Hematopoietic multipotent progenitor cell treated with erythropoietin and hydrocortisone succinate and interleukin-3 and kit ligand, for 6 days (in vitro differentiated cells): ENCODE measurements around the gene ADAM19.
"Not testable (repeated sequence)": the region's sequence is repeated elsewhere in the genome, so short reads cannot be mapped to it uniquely, and the experiment has no call there.

Source experiments
- DNase-seq: peaks from one replicate; pipeline ENCODE4 v3.0.0-alpha.2; 2015

Gene ADAM19

GRCh38 chr5:157513182-157513581 lies 62.4 kb downstream of the ADAM19 start:
- DNase-seq, result no peak

- no peak for DNase-seq
Measured at GRCh38 chr5:157511651-157512644, 63.6 kb downstream of the ADAM19 start.

GRCh38 chr5:157510682-157511081 lies 64.9 kb downstream of the ADAM19 start:
- no peak for DNase-seq

GRCh38 chr5:157509587-157509986 lies 66.0 kb downstream of the ADAM19 start:
- DNase-seq, result no peak

- no peak for DNase-seq
Measured at GRCh38 chr5:157509093-157509492, 66.5 kb downstream of the ADAM19 start.

GRCh38 chr5:157506981-157507780 lies 68.4 kb downstream of the ADAM19 start:
- DNase-seq, result no peak

- DNase-seq, result no peak
Measured at GRCh38 chr5:157506066-157506590, 69.4 kb downstream of the ADAM19 start.

- DNase-seq, result no peak
Measured at GRCh38 chr5:157505496-157505895, 70.1 kb downstream of the ADAM19 start.

GRCh38 chr5:157504053-157504452 lies 71.5 kb downstream of the ADAM19 start:
- DNase-seq, result no peak

GRCh38 chr5:157502143-157502647 lies 73.4 kb downstream of the ADAM19 start:
- DNase-seq, result peak; percentile 44

- DNase-seq, result no peak
Measured at GRCh38 chr5:157497875-157498611, 77.5 kb downstream of the ADAM19 start.

GRCh38 chr5:157496864-157497263 lies 78.7 kb downstream of the ADAM19 start:
- no peak for DNase-seq

GRCh38 chr5:157494178-157494832 lies 81.3 kb downstream of the ADAM19 start:
- DNase-seq, result no peak

GRCh38 chr5:157492886-157493285 lies 82.7 kb downstream of the ADAM19 start:
- no peak for DNase-seq

GRCh38 chr5:157491471-157491995 lies 84.0 kb downstream of the ADAM19 start:
- DNase-seq, result no peak

- no peak for DNase-seq
Measured at GRCh38 chr5:157487358-157487757, 88.2 kb downstream of the ADAM19 start.

GRCh38 chr5:157486861-157487260 lies 88.7 kb downstream of the ADAM19 start:
- no peak for DNase-seq

GRCh38 chr5:157486221-157486681 lies 89.3 kb downstream of the ADAM19 start:
- DNase-seq, result no peak

- no peak for DNase-seq
Measured at GRCh38 chr5:157485811-157486210, 89.8 kb downstream of the ADAM19 start.

- DNase-seq, result no peak
Measured at GRCh38 chr5:157485340-157485739, 90.2 kb downstream of the ADAM19 start.

- DNase-seq, result peak; percentile 19
Measured at GRCh38 chr5:157484768-157485167, 90.8 kb downstream of the ADAM19 start.

GRCh38 chr5:157482702-157483101 lies 92.9 kb downstream of the ADAM19 start:
- not testable (repeated sequence) for DNase-seq
